Hepatocyte (in vitro differentiated cells): ENCODE measurements around the gene ATP5PD. TPM values are rescaled to one million over a fixed set of nuclear protein-coding genes. Genes with fewer than 3 reads are reported as not detected.
"Not testable (repeated sequence)": the region's sequence is repeated elsewhere in the genome, so short reads cannot be mapped to it uniquely, and the experiment has no call there.

ENCODE experiments used
- DNase-seq: peaks from one replicate; pipeline ENCODE4 v3.0.0-alpha.2; 2016; ENCODE audit warnings: low spot score
- H2AFZ ChIP-seq: fragments of 200-600 bp; sonication (generic); 2 replicates; pipeline ENCODE4 v1.6.0; 2016; ENCODE audit warnings: antibody characterized with exemption, mild to moderate bottlenecking
- H3K27ac ChIP-seq: fragments of 200-600 bp; sonication (generic); 2 replicates; pipeline ENCODE4 v1.5.1; 2016; ENCODE audit warnings: mild to moderate bottlenecking
- H3K27me3 ChIP-seq: fragments of 200-600 bp; sonication (generic); 2 replicates; pipeline ENCODE4 v1.6.1; 2016
- H3K36me3 ChIP-seq: fragments of 200-600 bp; sonication (generic); replicated peaks from 2 replicates; pipeline ENCODE4 v1.5.1; 2016; ENCODE audit warnings: low read depth; ENCODE audit not compliant: insufficient read depth
- H3K4me1 ChIP-seq: fragments of 200-600 bp; sonication (generic); 2 replicates; pipeline ENCODE4 v1.5.1; 2016; ENCODE audit warnings: mild to moderate bottlenecking, moderate library complexity; ENCODE audit not compliant: insufficient read depth
- H3K4me2 ChIP-seq: fragments of 200-600 bp; sonication (generic); 2 replicates; pipeline ENCODE4 v1.6.0; 2016
- H3K4me3 ChIP-seq: fragments of 200-600 bp; sonication (generic); 2 replicates; pipeline ENCODE4 v1.5.1; 2016; ENCODE audit warnings: mild to moderate bottlenecking
- H3K79me2 ChIP-seq: fragments of 200-600 bp; sonication (generic); 2 replicates; pipeline ENCODE4 v1.6.0; 2017; ENCODE audit warnings: mild to moderate bottlenecking
- H3K9me2 ChIP-seq: fragments of 200-600 bp; sonication (generic); replicated peaks from 2 replicates; pipeline ENCODE4 v1.6.0; 2017; ENCODE audit warnings: mild to moderate bottlenecking; ENCODE audit not compliant: insufficient read depth
- H3K9me3 ChIP-seq: fragments of 200-600 bp; sonication (generic); 2 replicates; pipeline ENCODE4 v1.5.1; 2016; ENCODE audit warnings: low read depth, mild to moderate bottlenecking
- H4K20me1 ChIP-seq: fragments of 200-600 bp; sonication (generic); 2 replicates; pipeline ENCODE4 v1.6.0; 2016; ENCODE audit warnings: mild to moderate bottlenecking; ENCODE audit not compliant: insufficient read depth, poor library complexity, severe bottlenecking
- CTCF ChIP-seq: fragments of 200-600 bp; sonication (generic); IDR thresholded peaks from 2 replicates; pipeline ENCODE4 v1.5.1; 2016; ENCODE audit warnings: antibody characterized with exemption, mild to moderate bottlenecking; ENCODE audit not compliant: poor library complexity
- EZH2 ChIP-seq: fragments of 200-600 bp; sonication (generic); IDR thresholded peaks from 2 replicates; pipeline ENCODE4 v1.6.1; 2016; ENCODE audit warnings: antibody characterized with exemption, mild to moderate bottlenecking, borderline replicate concordance
- EZH2phosphoT487 ChIP-seq: fragments of 200-600 bp; sonication (generic); IDR thresholded peaks from one replicate; pipeline ENCODE4 v1.6.1; 2018; ENCODE audit warnings: antibody characterized with exemption, mild to moderate bottlenecking, low read depth, moderate library complexity; ENCODE audit not compliant: unreplicated experiment, severe bottlenecking
- WGBS: methylation state at CpG from one replicate; pipeline ENCODE4 v1.1.6; 2016; ENCODE audit warnings: low lambda C conversion rate; ENCODE audit errors: missing lambda C conversion rate; 5-methylcytosine and 5-hydroxymethylcytosine counted together
- polyA plus RNA-seq: library from polyadenylated mRNA; unstranded; fragments of >200 nt; fragmentation: Nextera tagmentation; extraction: Ambion mirVana; gene quantifications from 2 replicates; pipeline ENCODE4 v1.2.1, GENCODE V29; 2016
- total RNA-seq: library from RNA; depleted of rRNA; stranded (reverse); fragments of >200 nt; gene quantifications from 2 replicates; pipeline ENCODE4 v1.2.3, GENCODE V29; 2014

Gene ATP5PD
- total and polyA plus RNA-seq, 2 experiments from 2014 or later = 296 to 332 TPM

GRCh38 chr17:75008373-75008772 is 38.4 kb downstream of the ATP5PD start:
- Histone ChIP-seq H3K27ac (no peak overlapping the region), H3K79me2 (peaks cover 3% of the 10 kb centered on the region), H3K36me3 (no peaks in the 10 kb centered on the region), H4K20me1 (no peaks in the 10 kb centered on the region), H3K9me2 (no peaks in the 10 kb centered on the region), H3K27me3 (no peaks in the 10 kb centered on the region), H3K9me3 (no peaks in the 10 kb centered on the region), H3K4me1 (peaks cover 7% of the 10 kb centered on the region), H2AFZ (no peak overlapping the region), H3K4me2 (no peak overlapping the region), H3K4me3 (no peak overlapping the region)
- 97% methylated on average over 6 of the region's 6 CpGs for WGBS
- no peak for DNase-seq
- TF ChIP-seq EZH2phosphoT487 = no peak
- no peak for TF ChIP-seq CTCF
- no peak for TF ChIP-seq EZH2

DNA sequence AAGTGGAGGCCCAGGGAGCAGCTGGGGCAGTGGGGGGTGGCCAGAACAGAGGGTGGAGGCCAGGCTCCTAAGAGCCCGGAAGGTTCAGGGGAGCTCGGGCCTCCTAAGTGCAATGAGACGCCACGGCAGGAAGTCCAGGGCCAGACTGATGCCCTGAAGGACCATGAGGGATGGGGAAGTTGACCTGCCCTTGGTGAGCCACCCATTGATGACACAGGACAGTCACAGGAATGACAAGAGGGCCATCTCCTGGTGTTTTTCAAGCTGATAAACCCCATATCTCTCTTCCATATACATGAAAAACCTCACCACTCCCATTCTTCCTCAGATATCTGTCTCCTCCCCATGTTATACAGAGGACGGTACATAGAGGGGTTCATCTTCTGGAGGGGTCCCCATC is 40.1 kb downstream of the ATP5PD start:
- H3K36me3 ChIP-seq = no peaks in the 10 kb centered on the region
- no peaks in the 10 kb centered on the region for H3K27me3 ChIP-seq
- H3K4me1 ChIP-seq = peaks cover 6% of the 10 kb centered on the region
- H3K9me2 ChIP-seq = no peaks in the 10 kb centered on the region
- no peak overlapping the region for H3K4me3 ChIP-seq
- no peak overlapping the region for H3K4me2 ChIP-seq
- no peak overlapping the region for H2AFZ ChIP-seq
- H3K79me2 ChIP-seq = no peaks in the 10 kb centered on the region
- no peak for TF ChIP-seq CTCF
- TF ChIP-seq EZH2 = no peak
- TF ChIP-seq EZH2phosphoT487 = no peak
- no peak for DNase-seq
- no peaks in the 10 kb centered on the region for H4K20me1 ChIP-seq
- H3K9me3 ChIP-seq = no peaks in the 10 kb centered on the region
- WGBS = 97% methylated on average over 5 of the region's 5 CpGs
- H3K27ac ChIP-seq = no peak overlapping the region

DNA sequence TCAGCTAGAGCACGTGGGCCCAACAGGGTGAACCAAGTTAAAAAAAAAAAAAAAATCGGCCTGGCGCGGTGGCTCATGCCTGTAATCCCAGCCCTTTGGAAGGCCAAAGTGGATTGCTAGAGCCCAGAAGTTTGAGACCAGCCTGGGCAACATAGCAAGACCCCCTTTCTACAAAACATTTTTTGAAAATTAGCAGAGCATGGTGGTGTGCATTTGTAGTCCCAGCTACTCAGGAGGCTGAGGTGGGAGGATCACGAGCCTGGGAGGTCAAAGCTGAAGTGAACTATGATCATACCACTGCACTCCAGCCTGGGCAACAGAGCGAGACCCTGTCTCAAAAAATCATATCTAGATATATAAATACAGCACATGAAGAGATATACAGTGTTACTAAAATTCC is 40.7 kb downstream of the ATP5PD start:
- H3K4me3 ChIP-seq, H3K9me2 ChIP-seq, H3K4me1 ChIP-seq, H3K79me2 ChIP-seq, H3K36me3 ChIP-seq, H3K27ac ChIP-seq, H3K9me3 ChIP-seq, H3K27me3 ChIP-seq, DNase-seq, H3K4me2 ChIP-seq, H4K20me1 ChIP-seq, H2AFZ ChIP-seq: not testable (repeated sequence)
- WGBS = 99% methylated on average over 6 of the region's 6 CpGs

DNA sequence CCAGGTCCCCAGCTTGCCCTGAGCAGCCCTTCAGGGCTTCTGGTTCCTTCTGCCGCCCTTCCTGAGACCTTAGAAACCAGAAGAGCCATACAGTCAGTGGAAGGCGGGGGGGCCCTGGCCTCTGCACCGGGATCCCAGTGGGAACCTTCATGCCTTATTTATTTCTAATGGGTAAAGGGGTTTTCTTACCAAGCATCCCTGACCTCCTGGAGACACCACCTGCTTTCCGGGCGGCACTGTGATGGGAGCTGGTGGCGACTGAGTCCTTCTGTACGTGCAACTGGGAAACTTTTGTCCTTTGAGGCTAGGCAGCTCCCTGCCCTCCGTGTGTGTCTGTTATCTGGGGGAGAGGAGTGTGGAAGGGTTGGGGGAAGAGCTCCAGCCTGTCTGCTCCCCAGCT is 41.5 kb downstream of the ATP5PD start:
- no peaks in the 10 kb centered on the region for H3K79me2 ChIP-seq
- H2AFZ ChIP-seq = no peak overlapping the region
- TF ChIP-seq EZH2phosphoT487 = no peak
- no peak for TF ChIP-seq EZH2
- no peak for TF ChIP-seq CTCF
- H3K9me2 ChIP-seq = no peaks in the 10 kb centered on the region
- H3K9me3 ChIP-seq = no peaks in the 10 kb centered on the region
- H3K4me1 ChIP-seq = no peaks in the 10 kb centered on the region
- H3K4me2 ChIP-seq = no peak overlapping the region
- no peak for DNase-seq
- H3K27ac ChIP-seq = no peak overlapping the region
- H3K36me3 ChIP-seq = no peaks in the 10 kb centered on the region
- H3K27me3 ChIP-seq = no peaks in the 10 kb centered on the region
- no peak overlapping the region for H3K4me3 ChIP-seq
- 84% methylated on average over 8 of the region's 8 CpGs for WGBS
- H4K20me1 ChIP-seq = no peaks in the 10 kb centered on the region
